HL-60 (cell line): ENCODE data around the gene MOXD1.

ENCODE experiments used
- DNase-seq, 2 experiments: peaks; one replicate each; pipeline ENCODE4 v3.0.0-alpha.2; 2010 to 2020; ENCODE audit warnings: low read depth in 1 of 2, low spot score in 1 of 2
- H3K27ac ChIP-seq: fragments of 250-450 bp; sonication (Bioruptor Pico); replicated peaks from 2 replicates; pipeline ENCODE4 v1.5.1; 2020; ENCODE audit warnings: mild to moderate bottlenecking, moderate library complexity
- H3K27me3 ChIP-seq: fragments of 250-450 bp; sonication (Bioruptor Pico); 2 replicates; pipeline ENCODE4 v1.5.1; 2021; ENCODE audit warnings: mild to moderate bottlenecking, moderate library complexity; ENCODE audit not compliant: insufficient read depth, poor library complexity, severe bottlenecking
- H3K4me3 ChIP-seq: replicated peaks from 2 replicates; pipeline ENCODE4 v1.5.1; 2011; ENCODE audit warnings: mild to moderate bottlenecking, control low read depth, low read length; ENCODE audit not compliant: insufficient read depth
- GABPA ChIP-seq: IDR thresholded peaks from 2 replicates; pipeline ENCODE4 v1.6.1; 2012; ENCODE audit warnings: low read depth
- POLR2AphosphoS5 ChIP-seq: IDR thresholded peaks from 2 replicates; pipeline ENCODE4 v1.6.1; 2012; ENCODE audit warnings: low read depth
- SPI1 ChIP-seq: IDR thresholded peaks from 2 replicates; pipeline ENCODE4 v1.6.1; 2012; ENCODE audit warnings: low read depth, mild to moderate bottlenecking, borderline replicate concordance
- TF ChIP-seq, protein P1 (sequence below): IDR thresholded peaks from 2 replicates; pipeline ENCODE4 v1.6.1; 2012; ENCODE audit warnings: low read depth; ENCODE audit not compliant: insufficient replicate concordance
- TF ChIP-seq, protein P2 (sequence below): IDR thresholded peaks from one replicate; pipeline ENCODE4 v1.5.1; 2011; ENCODE audit warnings: low read length, control low read depth, inconsistent platforms; ENCODE audit not compliant: insufficient read depth

The MOXD1 gene

DNA sequence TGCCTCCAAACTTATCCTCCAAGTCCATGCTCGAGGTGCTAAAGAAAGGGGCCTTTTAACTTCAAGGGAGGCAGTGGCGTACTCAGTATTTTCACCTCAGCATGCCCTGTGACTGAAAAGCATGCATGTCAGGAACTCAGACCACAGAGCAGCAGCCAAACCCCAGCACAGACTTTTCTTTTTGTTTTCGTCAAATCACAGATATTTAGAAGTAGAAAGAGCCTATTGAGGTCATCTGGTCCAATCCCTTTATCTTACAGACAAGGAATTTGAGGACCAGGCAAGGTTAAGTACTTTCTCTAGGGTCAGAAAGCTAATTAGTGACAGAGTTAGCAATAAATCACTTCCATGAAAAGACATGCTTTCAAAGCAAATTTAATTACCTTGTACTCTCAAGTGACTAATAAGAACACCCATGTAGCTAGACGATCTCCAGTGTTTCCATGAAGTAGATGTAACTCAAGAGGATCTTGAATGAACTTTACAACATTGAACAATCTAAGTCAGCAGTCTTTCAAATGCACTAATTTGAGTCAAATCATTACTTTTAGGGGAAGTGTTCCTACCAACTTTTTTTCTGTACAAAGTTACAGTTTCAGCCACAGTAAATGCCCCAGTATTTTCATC is 35.9 kb downstream of the MOXD1 start:
- no peak overlapping the region for H3K4me3 ChIP-seq
- H3K27me3 ChIP-seq: no peaks in the 10 kb centered on the region
- no peak for DNase-seq
- TF ChIP-seq, protein P1, sequence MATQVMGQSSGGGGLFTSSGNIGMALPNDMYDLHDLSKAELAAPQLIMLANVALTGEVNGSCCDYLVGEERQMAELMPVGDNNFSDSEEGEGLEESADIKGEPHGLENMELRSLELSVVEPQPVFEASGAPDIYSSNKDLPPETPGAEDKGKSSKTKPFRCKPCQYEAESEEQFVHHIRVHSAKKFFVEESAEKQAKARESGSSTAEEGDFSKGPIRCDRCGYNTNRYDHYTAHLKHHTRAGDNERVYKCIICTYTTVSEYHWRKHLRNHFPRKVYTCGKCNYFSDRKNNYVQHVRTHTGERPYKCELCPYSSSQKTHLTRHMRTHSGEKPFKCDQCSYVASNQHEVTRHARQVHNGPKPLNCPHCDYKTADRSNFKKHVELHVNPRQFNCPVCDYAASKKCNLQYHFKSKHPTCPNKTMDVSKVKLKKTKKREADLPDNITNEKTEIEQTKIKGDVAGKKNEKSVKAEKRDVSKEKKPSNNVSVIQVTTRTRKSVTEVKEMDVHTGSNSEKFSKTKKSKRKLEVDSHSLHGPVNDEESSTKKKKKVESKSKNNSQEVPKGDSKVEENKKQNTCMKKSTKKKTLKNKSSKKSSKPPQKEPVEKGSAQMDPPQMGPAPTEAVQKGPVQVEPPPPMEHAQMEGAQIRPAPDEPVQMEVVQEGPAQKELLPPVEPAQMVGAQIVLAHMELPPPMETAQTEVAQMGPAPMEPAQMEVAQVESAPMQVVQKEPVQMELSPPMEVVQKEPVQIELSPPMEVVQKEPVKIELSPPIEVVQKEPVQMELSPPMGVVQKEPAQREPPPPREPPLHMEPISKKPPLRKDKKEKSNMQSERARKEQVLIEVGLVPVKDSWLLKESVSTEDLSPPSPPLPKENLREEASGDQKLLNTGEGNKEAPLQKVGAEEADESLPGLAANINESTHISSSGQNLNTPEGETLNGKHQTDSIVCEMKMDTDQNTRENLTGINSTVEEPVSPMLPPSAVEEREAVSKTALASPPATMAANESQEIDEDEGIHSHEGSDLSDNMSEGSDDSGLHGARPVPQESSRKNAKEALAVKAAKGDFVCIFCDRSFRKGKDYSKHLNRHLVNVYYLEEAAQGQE: no peak
- TF ChIP-seq POLR2AphosphoS5: no peak
- TF ChIP-seq, protein P2, sequence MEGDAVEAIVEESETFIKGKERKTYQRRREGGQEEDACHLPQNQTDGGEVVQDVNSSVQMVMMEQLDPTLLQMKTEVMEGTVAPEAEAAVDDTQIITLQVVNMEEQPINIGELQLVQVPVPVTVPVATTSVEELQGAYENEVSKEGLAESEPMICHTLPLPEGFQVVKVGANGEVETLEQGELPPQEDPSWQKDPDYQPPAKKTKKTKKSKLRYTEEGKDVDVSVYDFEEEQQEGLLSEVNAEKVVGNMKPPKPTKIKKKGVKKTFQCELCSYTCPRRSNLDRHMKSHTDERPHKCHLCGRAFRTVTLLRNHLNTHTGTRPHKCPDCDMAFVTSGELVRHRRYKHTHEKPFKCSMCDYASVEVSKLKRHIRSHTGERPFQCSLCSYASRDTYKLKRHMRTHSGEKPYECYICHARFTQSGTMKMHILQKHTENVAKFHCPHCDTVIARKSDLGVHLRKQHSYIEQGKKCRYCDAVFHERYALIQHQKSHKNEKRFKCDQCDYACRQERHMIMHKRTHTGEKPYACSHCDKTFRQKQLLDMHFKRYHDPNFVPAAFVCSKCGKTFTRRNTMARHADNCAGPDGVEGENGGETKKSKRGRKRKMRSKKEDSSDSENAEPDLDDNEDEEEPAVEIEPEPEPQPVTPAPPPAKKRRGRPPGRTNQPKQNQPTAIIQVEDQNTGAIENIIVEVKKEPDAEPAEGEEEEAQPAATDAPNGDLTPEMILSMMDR: no peak
- no peak overlapping the region for H3K27ac ChIP-seq

DNA sequence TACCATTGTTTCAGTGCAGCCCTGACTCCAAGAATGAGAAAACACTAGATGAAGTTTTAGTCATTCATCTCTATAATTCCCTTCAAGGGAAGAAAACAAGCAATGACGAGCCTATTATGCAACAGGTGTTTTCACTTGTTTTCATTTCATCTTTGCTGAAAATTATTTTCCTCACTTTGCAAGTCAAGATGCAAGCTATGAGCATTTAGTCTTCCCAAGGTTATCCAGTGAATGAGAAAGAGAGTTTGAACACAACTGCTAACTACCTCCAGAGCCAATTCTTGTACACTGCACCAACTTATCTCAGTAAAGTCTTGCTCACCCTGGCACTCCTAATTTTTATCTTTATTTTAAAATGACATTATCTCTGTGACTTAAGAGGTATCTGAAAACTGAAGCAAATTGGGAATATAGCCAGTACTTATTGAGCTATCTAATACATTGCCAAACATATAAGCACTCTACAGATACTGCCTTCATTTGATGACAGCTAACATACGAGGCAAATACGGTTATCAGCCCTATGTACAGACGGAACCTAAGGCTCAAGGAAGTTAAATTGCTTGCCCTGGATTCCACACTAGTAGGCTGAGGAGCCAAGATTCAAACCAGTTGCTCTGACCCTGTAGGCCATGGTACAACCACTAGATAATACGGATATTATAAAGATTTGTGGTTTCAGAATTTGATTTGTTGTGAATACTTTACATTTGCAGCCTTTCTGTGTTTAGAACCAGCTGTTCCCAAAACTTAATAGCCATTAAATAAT is 36.8 kb downstream of the MOXD1 start:
- H3K27me3 ChIP-seq: no peaks in the 10 kb centered on the region
- no peak for DNase-seq
- TF ChIP-seq GABPA (no peak), SPI1 (no peak), POLR2AphosphoS5 (no peak)
- TF ChIP-seq, protein P1: no peak
- TF ChIP-seq, protein P2: no peak
- no peak overlapping the region for H3K4me3 ChIP-seq
- H3K27ac ChIP-seq: no peak overlapping the region

DNA sequence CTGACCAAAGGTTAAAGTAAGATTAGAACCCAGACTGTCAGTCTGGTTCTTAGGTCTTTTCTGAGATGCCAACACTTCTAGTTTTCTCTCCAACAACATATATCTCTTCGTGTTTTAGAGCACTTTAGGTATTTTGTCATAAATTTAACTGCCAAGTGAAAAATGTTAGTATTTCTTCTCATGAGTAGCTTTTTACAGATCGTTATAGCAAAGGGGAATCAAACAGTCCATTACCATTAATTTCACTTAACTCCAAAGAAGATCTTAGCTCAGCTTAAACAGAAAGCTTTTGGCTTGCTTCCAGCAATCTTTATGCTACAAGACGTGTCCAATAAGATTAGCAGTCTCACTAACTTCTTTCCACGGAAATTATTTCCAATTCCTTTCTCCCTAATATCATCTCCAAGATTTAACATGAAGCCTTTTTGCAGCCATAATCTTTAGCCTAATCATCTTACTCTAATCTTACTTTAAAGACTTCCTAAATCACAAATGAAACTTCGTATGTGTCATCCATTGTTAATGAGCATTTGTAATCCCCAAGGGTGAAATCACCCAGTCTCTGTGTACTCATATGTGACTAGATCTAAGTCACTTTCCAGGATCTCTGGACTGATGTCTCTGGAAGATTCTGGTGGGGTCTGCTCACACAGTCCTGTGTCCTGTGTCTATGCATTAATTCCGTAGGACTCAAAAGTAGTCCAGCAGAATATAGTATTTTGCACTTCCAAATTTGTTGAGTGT is 38.7 kb downstream of the MOXD1 start:
- TF ChIP-seq POLR2AphosphoS5 (no peak), GABPA (no peak), SPI1 (no peak)
- TF ChIP-seq, protein P2: no peak
- TF ChIP-seq, protein P1: no peak
- Histone ChIP-seq H3K27me3 (no peaks in the 10 kb centered on the region), H3K4me3 (no peak overlapping the region), H3K27ac (no peak overlapping the region)
- DNase-seq: no peak
